Liver (tissue), 9 donors: ENCODE data around the gene NIPAL3. TPM values are rescaled to one million over a fixed set of nuclear protein-coding genes. Genes with fewer than 3 reads are reported as not detected.

ENCODE experiments used
- DNase-seq: peaks from one replicate; pipeline ENCODE4 v3.0.0-alpha.2; 2017; ENCODE audit warnings: low spot score
- H3K27ac ChIP-seq, 2 donors: one replicate each; pipeline ENCODE4 v1.7.0; 2013; ENCODE audit warnings: inconsistent platforms in 2 of 2, low read length in 2 of 2, control low read depth in 1 of 2, low read depth in 1 of 2, mild to moderate bottlenecking in 1 of 2
- H3K27me3 ChIP-seq, 4 donors: one replicate each; pipeline versions ENCODE4 v1.6.1 to v1.7.0; 2013; ENCODE audit warnings: low read length in 3 of 4, inconsistent platforms in 1 of 4, mild to moderate bottlenecking in 1 of 4, moderate library complexity in 1 of 4; ENCODE audit not compliant: control insufficient read depth in 4 of 4, insufficient read depth in 4 of 4
- H3K36me3 ChIP-seq, 4 donors: one replicate each; pipeline versions ENCODE4 v1.6.1 to v1.7.0; 2013; ENCODE audit warnings: low read length in 3 of 4, mild to moderate bottlenecking in 3 of 4, low read depth in 1 of 4, moderate library complexity in 1 of 4; ENCODE audit not compliant: control insufficient read depth in 4 of 4, insufficient read depth in 3 of 4
- H3K4me1 ChIP-seq, 4 donors: one replicate each; pipeline versions ENCODE4 v1.6.1 to v1.7.0; 2013; ENCODE audit warnings: low read length in 3 of 4, mild to moderate bottlenecking in 3 of 4, moderate library complexity in 1 of 4; ENCODE audit not compliant: control insufficient read depth in 4 of 4, insufficient read depth in 4 of 4
- H3K4me3 ChIP-seq, 3 donors: one replicate each; pipeline versions ENCODE4 v1.6.1 to v1.7.0; 2013; ENCODE audit warnings: low read length in 3 of 3, control low read depth in 1 of 3, low read depth in 1 of 3, mild to moderate bottlenecking in 1 of 3
- H3K9ac ChIP-seq, 2 donors: one replicate each; pipeline ENCODE4 v1.7.0; 2013; ENCODE audit warnings: low read length in 2 of 2, mild to moderate bottlenecking in 2 of 2, moderate library complexity in 2 of 2, control low read depth in 1 of 2, low read depth in 1 of 2
- H3K9me3 ChIP-seq, 4 donors: one replicate each; pipeline versions ENCODE4 v1.6.1 to v1.7.0; 2013; ENCODE audit warnings: low read length in 3 of 4; ENCODE audit not compliant: control insufficient read depth in 4 of 4
- EGR1 ChIP-seq, 2 donors: IDR thresholded peaks; 2 replicates each; pipeline ENCODE4 v1.6.1; 2016 to 2018; ENCODE audit warnings: antibody characterized with exemption in 2 of 2, low read depth in 2 of 2
- FOXA1 ChIP-seq: IDR thresholded peaks from 2 replicates; pipeline ENCODE4 v1.6.1; 2016; ENCODE audit warnings: antibody characterized with exemption
- FOXA2 ChIP-seq: IDR thresholded peaks from 2 replicates; pipeline ENCODE4 v1.6.1; 2016; ENCODE audit warnings: antibody characterized with exemption
- GABPA ChIP-seq, 2 donors: IDR thresholded peaks in 1 of 2; conservative IDR thresholded peaks in 1 of 2; 2 replicates each; pipeline ENCODE4 v1.6.1; 2016; ENCODE audit warnings: antibody characterized with exemption in 2 of 2, mild to moderate bottlenecking in 1 of 2, moderate library complexity in 1 of 2
- HNF4A ChIP-seq, 2 donors: conservative IDR thresholded peaks; 2 replicates each; pipeline ENCODE4 v1.6.1; 2016; ENCODE audit warnings: antibody characterized with exemption in 2 of 2, mild to moderate bottlenecking in 2 of 2
- HNF4G ChIP-seq: IDR thresholded peaks from 2 replicates; pipeline ENCODE4 v1.6.1; 2016; ENCODE audit warnings: antibody characterized with exemption
- JUND ChIP-seq, 2 donors: IDR thresholded peaks; 2 replicates each; pipeline ENCODE4 v1.6.1; 2016; ENCODE audit warnings: antibody characterized with exemption in 2 of 2
- NR2F2 ChIP-seq: IDR thresholded peaks from 2 replicates; pipeline ENCODE4 v1.6.1; 2016; ENCODE audit warnings: antibody characterized with exemption
- RAD21 ChIP-seq, 2 donors: IDR thresholded peaks; 2 replicates each; pipeline ENCODE4 v1.6.1; 2016; ENCODE audit warnings: antibody characterized with exemption in 2 of 2, mild to moderate bottlenecking in 2 of 2
- RXRA ChIP-seq, 2 donors: IDR thresholded peaks; 2 replicates each; pipeline ENCODE4 v1.6.1; 2017 to 2018; ENCODE audit warnings: antibody characterized with exemption in 2 of 2, mild to moderate bottlenecking in 1 of 2
- SP1 ChIP-seq: IDR thresholded peaks from 2 replicates; pipeline ENCODE4 v1.6.1; 2018; ENCODE audit warnings: antibody characterized with exemption, mild to moderate bottlenecking
- TAF1 ChIP-seq: conservative IDR thresholded peaks from 2 replicates; pipeline ENCODE4 v1.6.1; 2016; ENCODE audit warnings: antibody characterized with exemption, mild to moderate bottlenecking
- YY1 ChIP-seq: IDR thresholded peaks from 2 replicates; pipeline ENCODE4 v1.6.1; 2016; ENCODE audit warnings: antibody characterized with exemption, mild to moderate bottlenecking
- WGBS: extraction: QIAGEN DNeasy Blood & Tissue Kit; methylation state at CpG from one replicate; pipeline ENCODE4 v1.1.7; 2013; 5-methylcytosine and 5-hydroxymethylcytosine counted together
- polyA plus RNA-seq, 2 donors: library from polyadenylated mRNA; stranded (reverse) in 1 of 2; unstranded in 1 of 2; fragments of 200-250 nt in 1 of 2; fragments of >200 nt in 1 of 2; fragmentation: Nextera tagmentation in 1 of 2; extraction: Ambion mirVana in 1 of 2; gene quantifications; one replicate each; pipeline versions ENCODE4 v1.2.1 to v1.2.3, GENCODE V29; 2013 to 2015
- total RNA-seq, 2 donors: library from RNA; depleted of rRNA; stranded (reverse); fragments of >200 nt; gene quantifications; one replicate each; pipeline ENCODE4 v1.2.3, GENCODE V29; 2014
- TF ChIP-seq, protein P1 (sequence below): fragments of 150-350 bp; IDR thresholded peaks from 2 replicates; pipeline ENCODE4 v1.5.1; 2017; ENCODE audit warnings: improper control_type of control experiment, low read depth, low read length; ENCODE audit not compliant: missing input control
- TF ChIP-seq, protein P2 (sequence below): IDR thresholded peaks from 2 replicates; pipeline ENCODE4 v1.6.1; 2016; ENCODE audit warnings: antibody characterized with exemption
- TF ChIP-seq, protein P3 (sequence below): IDR thresholded peaks from 2 replicates; pipeline ENCODE4 v1.6.1; 2016; ENCODE audit warnings: antibody characterized with exemption, mild to moderate bottlenecking
- TF ChIP-seq, protein P4 (sequence below): IDR thresholded peaks from 2 replicates; pipeline ENCODE4 v1.6.1; 2016; ENCODE audit warnings: antibody characterized with exemption
- TF ChIP-seq, protein P5 (sequence below): IDR thresholded peaks from 2 replicates; pipeline ENCODE4 v1.6.1; 2016; ENCODE audit warnings: antibody characterized with exemption
- donor health status: healthy.
- donor health status: healthy.
- donor health status: healthy.
- donor health status: healthy.
- donor health status: healthy.

NIPAL3 gene
- total and polyA plus RNA-seq, 4 donors = 3.0 to 12.0 (median 6.0) TPM

DNA sequence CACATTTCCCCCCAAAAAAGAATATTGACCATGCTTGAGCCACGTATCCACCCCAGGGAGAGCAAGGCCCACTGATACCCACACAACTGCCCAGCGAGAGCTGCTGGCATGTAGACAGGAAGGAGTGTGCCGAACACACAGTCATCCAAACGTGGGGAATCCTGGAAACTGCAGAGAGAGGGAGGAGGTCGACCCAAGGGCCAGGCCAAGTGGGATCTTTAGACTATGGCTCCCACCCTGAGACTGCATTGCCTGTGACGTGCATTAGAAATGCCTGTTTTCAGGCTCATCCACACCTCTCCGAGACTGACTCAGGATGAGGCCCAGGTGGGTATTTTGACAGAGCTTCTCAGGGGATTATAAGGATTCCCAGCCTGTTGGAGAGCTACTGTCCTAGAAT is 25.9 kb downstream of the NIPAL3 start:
- Histone ChIP-seq H3K4me1 (no peaks in the 10 kb centered on the region), H3K27me3 (no peaks in the 10 kb centered on the region), H3K27ac (no peak overlapping the region), H3K4me3 (no peak overlapping the region), H3K36me3 (peaks cover 0 to 5% (median 2%) of the 10 kb centered on the region in 4 donors), H3K9ac (no peak overlapping the region), H3K9me3 (no peaks in the 10 kb centered on the region)
- no peak for DNase-seq
- TF ChIP-seq FOXA1 = no peak
- TF ChIP-seq RXRA (IDR thresholded peaks at IDR 0.05) = no peak
- WGBS = 93% methylated on average over 7 of the region's 7 CpGs

DNA sequence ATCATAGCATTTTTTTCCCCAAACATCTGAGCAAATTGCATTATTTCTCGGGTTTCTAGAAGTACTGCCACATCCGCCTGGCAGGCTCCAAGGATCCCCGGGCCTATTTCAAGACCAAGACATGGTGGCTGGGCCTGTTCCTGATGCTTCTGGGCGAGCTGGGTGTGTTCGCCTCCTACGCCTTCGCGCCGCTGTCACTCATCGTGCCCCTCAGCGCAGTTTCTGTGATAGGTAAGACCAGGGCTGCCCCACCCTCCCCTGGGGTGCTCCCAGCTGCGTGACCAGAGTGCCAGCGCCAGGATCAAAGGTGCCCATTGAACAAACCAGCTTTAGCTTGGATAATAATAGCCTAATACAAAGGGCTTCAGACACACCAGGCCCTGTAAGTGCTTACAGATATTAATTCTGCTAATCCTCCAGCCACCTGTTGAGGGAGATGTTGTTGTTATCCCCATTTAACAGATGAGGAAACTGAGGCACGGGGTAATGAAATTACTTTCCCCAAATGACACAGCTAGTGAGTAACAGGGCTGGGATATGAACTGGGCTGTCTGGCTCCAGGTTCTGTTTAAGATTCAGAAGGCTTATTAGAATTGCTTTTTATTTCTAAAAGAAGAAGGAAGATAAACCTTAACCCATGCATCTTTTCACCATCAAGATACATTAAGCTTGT is 26.5 kb downstream of the NIPAL3 start:
- H3K4me1 ChIP-seq = no peaks in the 10 kb centered on the region
- no peak overlapping the region for H3K9ac ChIP-seq
- no peak overlapping the region for H3K4me3 ChIP-seq
- DNase-seq = no peak
- WGBS = 97% methylated on average over 14 of the region's 14 CpGs
- no peak overlapping the region for H3K27ac ChIP-seq
- H3K27me3 ChIP-seq = no peaks in the 10 kb centered on the region
- no peaks in the 10 kb centered on the region for H3K9me3 ChIP-seq
- H3K36me3 ChIP-seq = peaks cover 0 to 5% (median 2%) of the 10 kb centered on the region in 4 donors
- TF ChIP-seq, protein P1, sequence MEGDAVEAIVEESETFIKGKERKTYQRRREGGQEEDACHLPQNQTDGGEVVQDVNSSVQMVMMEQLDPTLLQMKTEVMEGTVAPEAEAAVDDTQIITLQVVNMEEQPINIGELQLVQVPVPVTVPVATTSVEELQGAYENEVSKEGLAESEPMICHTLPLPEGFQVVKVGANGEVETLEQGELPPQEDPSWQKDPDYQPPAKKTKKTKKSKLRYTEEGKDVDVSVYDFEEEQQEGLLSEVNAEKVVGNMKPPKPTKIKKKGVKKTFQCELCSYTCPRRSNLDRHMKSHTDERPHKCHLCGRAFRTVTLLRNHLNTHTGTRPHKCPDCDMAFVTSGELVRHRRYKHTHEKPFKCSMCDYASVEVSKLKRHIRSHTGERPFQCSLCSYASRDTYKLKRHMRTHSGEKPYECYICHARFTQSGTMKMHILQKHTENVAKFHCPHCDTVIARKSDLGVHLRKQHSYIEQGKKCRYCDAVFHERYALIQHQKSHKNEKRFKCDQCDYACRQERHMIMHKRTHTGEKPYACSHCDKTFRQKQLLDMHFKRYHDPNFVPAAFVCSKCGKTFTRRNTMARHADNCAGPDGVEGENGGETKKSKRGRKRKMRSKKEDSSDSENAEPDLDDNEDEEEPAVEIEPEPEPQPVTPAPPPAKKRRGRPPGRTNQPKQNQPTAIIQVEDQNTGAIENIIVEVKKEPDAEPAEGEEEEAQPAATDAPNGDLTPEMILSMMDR = no peak
- TF ChIP-seq, protein P2, sequence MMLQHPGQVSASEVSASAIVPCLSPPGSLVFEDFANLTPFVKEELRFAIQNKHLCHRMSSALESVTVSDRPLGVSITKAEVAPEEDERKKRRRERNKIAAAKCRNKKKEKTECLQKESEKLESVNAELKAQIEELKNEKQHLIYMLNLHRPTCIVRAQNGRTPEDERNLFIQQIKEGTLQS = no peak
- no peak for TF ChIP-seq YY1
- TF ChIP-seq RXRA (IDR thresholded peaks at IDR 0.05) = no peak
- TF ChIP-seq FOXA2 = no peak
- TF ChIP-seq RAD21 (IDR thresholded peaks at IDR 0.05) = no peak
- no peak for TF ChIP-seq JUND (IDR thresholded peaks at IDR 0.05)
- TF ChIP-seq, protein P3, sequence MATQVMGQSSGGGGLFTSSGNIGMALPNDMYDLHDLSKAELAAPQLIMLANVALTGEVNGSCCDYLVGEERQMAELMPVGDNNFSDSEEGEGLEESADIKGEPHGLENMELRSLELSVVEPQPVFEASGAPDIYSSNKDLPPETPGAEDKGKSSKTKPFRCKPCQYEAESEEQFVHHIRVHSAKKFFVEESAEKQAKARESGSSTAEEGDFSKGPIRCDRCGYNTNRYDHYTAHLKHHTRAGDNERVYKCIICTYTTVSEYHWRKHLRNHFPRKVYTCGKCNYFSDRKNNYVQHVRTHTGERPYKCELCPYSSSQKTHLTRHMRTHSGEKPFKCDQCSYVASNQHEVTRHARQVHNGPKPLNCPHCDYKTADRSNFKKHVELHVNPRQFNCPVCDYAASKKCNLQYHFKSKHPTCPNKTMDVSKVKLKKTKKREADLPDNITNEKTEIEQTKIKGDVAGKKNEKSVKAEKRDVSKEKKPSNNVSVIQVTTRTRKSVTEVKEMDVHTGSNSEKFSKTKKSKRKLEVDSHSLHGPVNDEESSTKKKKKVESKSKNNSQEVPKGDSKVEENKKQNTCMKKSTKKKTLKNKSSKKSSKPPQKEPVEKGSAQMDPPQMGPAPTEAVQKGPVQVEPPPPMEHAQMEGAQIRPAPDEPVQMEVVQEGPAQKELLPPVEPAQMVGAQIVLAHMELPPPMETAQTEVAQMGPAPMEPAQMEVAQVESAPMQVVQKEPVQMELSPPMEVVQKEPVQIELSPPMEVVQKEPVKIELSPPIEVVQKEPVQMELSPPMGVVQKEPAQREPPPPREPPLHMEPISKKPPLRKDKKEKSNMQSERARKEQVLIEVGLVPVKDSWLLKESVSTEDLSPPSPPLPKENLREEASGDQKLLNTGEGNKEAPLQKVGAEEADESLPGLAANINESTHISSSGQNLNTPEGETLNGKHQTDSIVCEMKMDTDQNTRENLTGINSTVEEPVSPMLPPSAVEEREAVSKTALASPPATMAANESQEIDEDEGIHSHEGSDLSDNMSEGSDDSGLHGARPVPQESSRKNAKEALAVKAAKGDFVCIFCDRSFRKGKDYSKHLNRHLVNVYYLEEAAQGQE = no peak
- no peak for TF ChIP-seq SP1
- TF ChIP-seq NR2F2 = no peak
- TF ChIP-seq EGR1 (IDR thresholded peaks at IDR 0.05; ENCODE audit: low read depth in 2 of 2) = no peak
- no peak for TF ChIP-seq HNF4G
- TF ChIP-seq HNF4A (conservative IDR thresholded peaks at IDR 0.05) = no peak
- no peak for TF ChIP-seq TAF1
- TF ChIP-seq GABPA (IDR thresholded peaks at IDR 0.05 in 1 of 2, conservative IDR thresholded peaks at IDR 0.05 in 1 of 2) = no peak
- TF ChIP-seq, protein P4, sequence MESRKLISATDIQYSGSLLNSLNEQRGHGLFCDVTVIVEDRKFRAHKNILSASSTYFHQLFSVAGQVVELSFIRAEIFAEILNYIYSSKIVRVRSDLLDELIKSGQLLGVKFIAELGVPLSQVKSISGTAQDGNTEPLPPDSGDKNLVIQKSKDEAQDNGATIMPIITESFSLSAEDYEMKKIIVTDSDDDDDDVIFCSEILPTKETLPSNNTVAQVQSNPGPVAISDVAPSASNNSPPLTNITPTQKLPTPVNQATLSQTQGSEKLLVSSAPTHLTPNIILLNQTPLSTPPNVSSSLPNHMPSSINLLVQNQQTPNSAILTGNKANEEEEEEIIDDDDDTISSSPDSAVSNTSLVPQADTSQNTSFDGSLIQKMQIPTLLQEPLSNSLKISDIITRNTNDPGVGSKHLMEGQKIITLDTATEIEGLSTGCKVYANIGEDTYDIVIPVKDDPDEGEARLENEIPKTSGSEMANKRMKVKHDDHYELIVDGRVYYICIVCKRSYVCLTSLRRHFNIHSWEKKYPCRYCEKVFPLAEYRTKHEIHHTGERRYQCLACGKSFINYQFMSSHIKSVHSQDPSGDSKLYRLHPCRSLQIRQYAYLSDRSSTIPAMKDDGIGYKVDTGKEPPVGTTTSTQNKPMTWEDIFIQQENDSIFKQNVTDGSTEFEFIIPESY = no peak
- TF ChIP-seq, protein P5, sequence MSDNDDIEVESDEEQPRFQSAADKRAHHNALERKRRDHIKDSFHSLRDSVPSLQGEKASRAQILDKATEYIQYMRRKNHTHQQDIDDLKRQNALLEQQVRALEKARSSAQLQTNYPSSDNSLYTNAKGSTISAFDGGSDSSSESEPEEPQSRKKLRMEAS = no peak
- TF ChIP-seq FOXA1 = no peak
